Motor neuron (in vitro differentiated cells): Measurements from ENCODE around the gene AVPI1. TPM values are rescaled to one million over a fixed set of nuclear protein-coding genes. Genes with fewer than 3 reads are reported as not detected.
"Not testable (repeated sequence)": the region's sequence is repeated elsewhere in the genome, so short reads cannot be mapped to it uniquely, and the experiment has no call there.

Source experiments
- ATAC-seq, 8 experiments: fragments of 200-7000 bp; cut with Tn5 transposase; replicated peaks in 6 of 8; 2 replicates each; pipeline ENCODE4 v1.8.0; 2021; ENCODE audit warnings: mild to moderate bottlenecking in 8 of 8, moderate library complexity in 8 of 8
- H3K27ac ChIP-seq, 2 donors: fragments of 250-450 bp; sonication (Bioruptor Pico); 2 replicates each; pipeline ENCODE4 v1.9.0; 2021; ENCODE audit warnings: antibody characterized with exemption in 2 of 2, mild to moderate bottlenecking in 2 of 2, moderate library complexity in 1 of 2
- H3K4me1 ChIP-seq, 2 donors: fragments of 250-450 bp; sonication (Bioruptor Pico); replicated peaks in 1 of 2; 2 replicates each; pipeline ENCODE4 v1.6.1; 2021; ENCODE audit warnings: antibody characterized with exemption in 2 of 2, mild to moderate bottlenecking in 2 of 2, moderate library complexity in 1 of 2
- H3K4me3 ChIP-seq, 5 donors: fragments of 250-450 bp; sonication (Bioruptor Pico); 2 replicates each; pipeline ENCODE4 v1.9.0; 2021; ENCODE audit warnings: antibody characterized with exemption in 5 of 5, mild to moderate bottlenecking in 5 of 5, moderate library complexity in 4 of 5
- WGBS, 10 experiments: fragments of 450-650 bp; shearing (Covaris generic); methylation state at CpG; one replicate each; pipeline ENCODE4 v1.0.0; 2022; 5-methylcytosine and 5-hydroxymethylcytosine counted together
- in situ Hi-C, 9 experiments: fragments of 400-800 bp; cut with MboI; loops; one replicate each; pipeline ENCODE4 v1.15.0; 2021; ENCODE audit warnings: low sequenced_read_pairs in 9 of 9, low pct_unique_long_range_greater_than_20kb in 2 of 9; ENCODE audit not compliant: unreplicated experiment in 9 of 9
- total RNA-seq, 8 experiments: library from RNA; unstranded; fragments of 300-600 nt; gene quantifications; 2 replicates each; pipeline versions ENCODE4 v1.2.3 to v1.2.4, GENCODE V29; 2022

AVPI1 gene
- total RNA-seq, 8 experiments from 2014 or later, result 2.1 to 23.9 (median 7.1) TPM

- H3K4me3 ChIP-seq, H3K27ac ChIP-seq, H3K4me1 ChIP-seq, in situ Hi-C loops, ATAC-seq: not testable (repeated sequence)
- WGBS, 10 experiments, result 67 to 100% (median 91%) methylated on average over 1 to 3 of the region's 3 CpGs
These were observed 48.0 kb downstream of the AVPI1 start for GRCh38 chr10:97639090-97639489.

GRCh38 chr10:97635577-97635976 lies 51.5 kb downstream of the AVPI1 start:
- in situ Hi-C loops, result no loop called here
- Histone ChIP-seq H3K27ac (no peak overlapping the region), H3K4me3 (no peak overlapping the region), H3K4me1 (peaks cover 6 to 7% of the 10 kb centered on the region in 2 donors)
- 43 to 100% (median 83%) methylated on average over 1 of the region's 1 CpG; no CpG with 5 or more reads in 5 of the 10 experiments for WGBS, 10 experiments
- ATAC-seq, result no peak

- Histone ChIP-seq H3K4me1 (peaks cover 6 to 7% of the 10 kb centered on the region in 2 donors), H3K27ac (peak overlapping the region; percentile 82 to 92), H3K4me3 (peak overlapping the region in 4 of 5 donors; percentile 53 to 85 (median 76))
- WGBS, 10 experiments, result 81 to 100% (median 92%) methylated on average over 2 to 7 of the region's 8 CpGs; no CpG with 5 or more reads in 6 of the 10 experiments
- in situ Hi-C loops, result no loop called here
- peak in 5 of 8 experiments; percentile 1 to 28 (median 1) for ATAC-seq
These were observed 53.1 kb downstream of the AVPI1 start for GRCh38 chr10:97633921-97634320.

- ATAC-seq, result peak; percentile 97 to 99 (median 98)
- in situ Hi-C loops, result no loop called here
- Histone ChIP-seq H3K4me3 (peak within 1 kb of the TSS; percentile 53 to 85 (median 76)), H3K27ac (peak within 1 kb of the TSS; percentile 82 to 92), H3K4me1 (peaks cover 6 to 7% of the 10 kb centered on the region in 2 donors)
- WGBS, 10 experiments, result 0 to 60% (median 2%) methylated on average over 1 to 29 of the region's 62 CpGs; no CpG with 5 or more reads in 3 of the 10 experiments
These were observed 53.8 kb downstream of the AVPI1 start, which contains the start of gene MORN4 for GRCh38 chr10:97632949-97633884. TSS of gene MORN4 (minus strand) at chr10:97633500. CDS start at chr10:97619653, 13,847 bp downstream.

GRCh38 chr10:97631098-97631497 lies 55.9 kb downstream of the AVPI1 start:
- Histone ChIP-seq H3K27ac (no peak overlapping the region), H3K4me1 (peaks cover 6 to 7% of the 10 kb centered on the region in 2 donors), H3K4me3 (no peak overlapping the region)
- in situ Hi-C loops, result no loop called here
- ATAC-seq, result no peak

- WGBS, 10 experiments, result 83 to 100% (median 100%) methylated on average over 1 to 4 of the region's 5 CpGs; no CpG with 5 or more reads in 2 of the 10 experiments
- no peak overlapping the region for H3K27ac ChIP-seq
- peaks cover 6 to 7% of the 10 kb centered on the region in 2 donors for H3K4me1 ChIP-seq
- in situ Hi-C loops, result no loop called here
- no peak overlapping the region for H3K4me3 ChIP-seq
- no peak for ATAC-seq
These were observed 57.8 kb downstream of the AVPI1 start for GRCh38 chr10:97629289-97629688.

GRCh38 chr10:97628228-97628627 lies 58.8 kb downstream of the AVPI1 start:
- no peak overlapping the region for H3K27ac ChIP-seq
- H3K4me1 ChIP-seq, result peaks cover 0 to 4% of the 10 kb centered on the region in 2 donors
- ATAC-seq, result no peak
- WGBS, 10 experiments, result 75 to 100% (median 92%) methylated on average over 1 to 3 of the region's 3 CpGs
- no peak overlapping the region for H3K4me3 ChIP-seq
- in situ Hi-C loops, result no loop called here

GRCh38 chr10:97627731-97628130 lies 59.3 kb downstream of the AVPI1 start:
- no peak for ATAC-seq
- in situ Hi-C loops, result no loop called here
- WGBS, 10 experiments, result 67 to 100% (median 95%) methylated on average over 1 to 4 of the region's 4 CpGs; no CpG with 5 or more reads in 3 of the 10 experiments
- no peak overlapping the region for H3K27ac ChIP-seq
- H3K4me3 ChIP-seq, result no peak overlapping the region
- H3K4me1 ChIP-seq, result peaks cover 0 to 4% of the 10 kb centered on the region in 2 donors

Other genes starting within 250 kb of the AVPI1 start
- 10 to 100 TPM; 42.1 to 76.2 (median 56.9) TPM for gene EXOSC1, start 241.2 kb downstream of the AVPI1 start, total RNA-seq
- gene ZDHHC16, start 241.1 kb downstream of the AVPI1 start, total RNA-seq, result 10 to 100 TPM; 11.8 to 48.3 (median 25.7) TPM
- 10 to 100 TPM; 42.8 to 77.5 (median 56.4) TPM for gene MMS19, start 188.8 kb downstream of the AVPI1 start, total RNA-seq
- 10 to 100 TPM in 3 of 8 experiments, 1 to 10 TPM in 5; 2.9 to 16.7 (median 6.9) TPM for gene UBTD1, start 188.3 kb downstream of the AVPI1 start, total RNA-seq
- gene ANKRD2, start 114.5 kb downstream of the AVPI1 start, total RNA-seq, result under 1 TPM in 1 of 8 experiments, not detected in 7; 0.21 TPM
- 10 to 100 TPM in 1 of 8 experiments, 1 to 10 TPM in 4, under 1 TPM in 3; 0.27 to 11.5 (median 1.7) TPM for gene HOGA1, start 102.9 kb downstream of the AVPI1 start, total RNA-seq
- gene C10orf62, start 97.5 kb downstream of the AVPI1 start, total RNA-seq, result 1 to 10 TPM in 1 of 8 experiments, under 1 TPM in 4, not detected in 3; 0.17 to 2.6 (median 0.31) TPM
- 10 to 100 TPM in 5 of 8 experiments, 1 to 10 TPM in 3; 5.1 to 54.0 (median 27.5) TPM for gene MORN4, start 53.7 kb downstream of the AVPI1 start, total RNA-seq
- 10 to 100 TPM; 10.1 to 46.8 (median 18.4) TPM for gene PI4K2A, start 46.6 kb downstream of the AVPI1 start, total RNA-seq
- 10 to 100 TPM in 4 of 8 experiments, 1 to 10 TPM in 4; 2.0 to 37.7 (median 8.2) TPM for gene MARVELD1, start 26.5 kb upstream of the AVPI1 start, total RNA-seq
- 10 to 100 TPM; 21.7 to 45.9 (median 31.1) TPM for gene ZFYVE27, start 49.9 kb upstream of the AVPI1 start, total RNA-seq
- gene SFRP5, start 84.8 kb upstream of the AVPI1 start, total RNA-seq, result under 1 TPM in 7 of 8 experiments, not detected in 1; 0.17 to 0.98 (median 0.60) TPM
- 1 to 10 TPM in 5 of 8 experiments, under 1 TPM in 3; 0.09 to 6.0 (median 1.3) TPM for gene GOLGA7B, start 162.6 kb upstream of the AVPI1 start, total RNA-seq